ENCODE measurements around the gene TM4SF1. TPM values are rescaled to one million over a fixed set of nuclear protein-coding genes. Genes with fewer than 3 reads are reported as not detected.

Gene TM4SF1
- total RNA-seq, 1 donor from 2014 or later: not detected

DNA sequence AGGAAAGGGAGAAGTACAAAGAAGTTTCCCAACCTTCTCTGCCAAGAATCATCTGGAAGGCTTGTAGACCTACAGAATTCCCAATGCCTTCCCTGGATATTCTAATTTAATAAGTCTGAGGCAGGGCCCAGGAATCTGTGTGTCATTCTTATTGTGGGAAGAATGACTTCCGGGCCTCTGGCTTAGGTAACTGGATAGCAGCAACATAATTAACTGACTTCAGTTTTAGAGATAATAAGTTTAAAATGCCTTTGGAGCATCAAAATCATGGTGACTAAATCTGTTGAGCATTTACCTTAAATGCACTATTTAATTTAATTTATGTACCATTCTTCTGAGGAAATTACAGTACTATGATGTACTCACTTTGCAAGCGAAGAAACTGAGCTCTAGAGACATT lies 44.3 kb upstream of the TM4SF1 start:
- Mint-ChIP-seq H3K27ac (no peak overlapping the region), H3K4me3 (no peak overlapping the region), H3K9me3 (no peaks in the 10 kb centered on the region)

GRCh38 chr3:149419816-149420215 lies 42.4 kb upstream of the TM4SF1 start:
- Histone ChIP-seq H3K9ac (no peak overlapping the region), H3K36me3 (no peaks in the 10 kb centered on the region), H3K4me3 (no peak overlapping the region), H3K4me1 (no peaks in the 10 kb centered on the region), H3F3A (ENCODE audit: low read depth) (no peaks in the 10 kb centered on the region), H3K27me3 (no peaks in the 10 kb centered on the region), H3K27ac (no peak overlapping the region), H3K4me2 (no peak overlapping the region), H4K20me1 (ENCODE audit: low read depth) (no peaks in the 10 kb centered on the region), H3K9me3 (ENCODE audit: low read depth) (no peaks in the 10 kb centered on the region), H3K79me2 (ENCODE audit: low read depth) (no peaks in the 10 kb centered on the region), H2AFZ (replicated peaks) (no peak overlapping the region)
- no peaks in the 10 kb centered on the region for H3K4me1 Mint-ChIP-seq
- H3K36me3 Mint-ChIP-seq: no peaks in the 10 kb centered on the region
- no peak for DNase-seq (ENCODE audit: low spot score)
- H3K4me3 Mint-ChIP-seq: no peak overlapping the region
- H3K9me3 Mint-ChIP-seq: no peaks in the 10 kb centered on the region
- peaks cover 4% of the 10 kb centered on the region for H3K27me3 Mint-ChIP-seq (ENCODE audit: insufficient read depth, low read depth)
- no peak overlapping the region for H3K27ac Mint-ChIP-seq
- TF ChIP-seq, protein P1, sequence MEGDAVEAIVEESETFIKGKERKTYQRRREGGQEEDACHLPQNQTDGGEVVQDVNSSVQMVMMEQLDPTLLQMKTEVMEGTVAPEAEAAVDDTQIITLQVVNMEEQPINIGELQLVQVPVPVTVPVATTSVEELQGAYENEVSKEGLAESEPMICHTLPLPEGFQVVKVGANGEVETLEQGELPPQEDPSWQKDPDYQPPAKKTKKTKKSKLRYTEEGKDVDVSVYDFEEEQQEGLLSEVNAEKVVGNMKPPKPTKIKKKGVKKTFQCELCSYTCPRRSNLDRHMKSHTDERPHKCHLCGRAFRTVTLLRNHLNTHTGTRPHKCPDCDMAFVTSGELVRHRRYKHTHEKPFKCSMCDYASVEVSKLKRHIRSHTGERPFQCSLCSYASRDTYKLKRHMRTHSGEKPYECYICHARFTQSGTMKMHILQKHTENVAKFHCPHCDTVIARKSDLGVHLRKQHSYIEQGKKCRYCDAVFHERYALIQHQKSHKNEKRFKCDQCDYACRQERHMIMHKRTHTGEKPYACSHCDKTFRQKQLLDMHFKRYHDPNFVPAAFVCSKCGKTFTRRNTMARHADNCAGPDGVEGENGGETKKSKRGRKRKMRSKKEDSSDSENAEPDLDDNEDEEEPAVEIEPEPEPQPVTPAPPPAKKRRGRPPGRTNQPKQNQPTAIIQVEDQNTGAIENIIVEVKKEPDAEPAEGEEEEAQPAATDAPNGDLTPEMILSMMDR (IDR thresholded peaks at IDR 0.05): no peak
- no peak for TF ChIP-seq EZH2phosphoT487 (IDR thresholded peaks at IDR 0.05)

More for the DNA sequence above, 44.3 kb upstream of the TM4SF1 start:
- Histone ChIP-seq H3K4me2 (no peak overlapping the region), H3K9me3 (ENCODE audit: low read depth) (no peaks in the 10 kb centered on the region), H3K27ac (no peak overlapping the region), H4K20me1 (ENCODE audit: low read depth) (no peaks in the 10 kb centered on the region), H3K9ac (no peak overlapping the region), H3K4me1 (peaks cover 11% of the 10 kb centered on the region), H3F3A (ENCODE audit: low read depth) (no peaks in the 10 kb centered on the region), H3K36me3 (no peaks in the 10 kb centered on the region), H3K4me3 (no peak overlapping the region), H3K27me3 (no peaks in the 10 kb centered on the region), H3K79me2 (ENCODE audit: low read depth) (no peaks in the 10 kb centered on the region), H2AFZ (replicated peaks) (no peak overlapping the region)
- DNase-seq (ENCODE audit: low spot score): no peak
- no peaks in the 10 kb centered on the region for H3K36me3 Mint-ChIP-seq
- peaks cover 17% of the 10 kb centered on the region for H3K4me1 Mint-ChIP-seq
- TF ChIP-seq EZH2 (IDR thresholded peaks at IDR 0.05) (no peak), EZH2phosphoT487 (IDR thresholded peaks at IDR 0.05) (no peak)
- TF ChIP-seq, protein P1 (IDR thresholded peaks at IDR 0.05): no peak
- H3K27me3 Mint-ChIP-seq (ENCODE audit: insufficient read depth, low read depth): peaks cover 4% of the 10 kb centered on the region

GRCh38 chr3:149417727-149418126 lies 40.3 kb upstream of the TM4SF1 start:
- H3K9me3 ChIP-seq (ENCODE audit: low read depth): no peaks in the 10 kb centered on the region
- Mint-ChIP-seq H3K36me3 (no peaks in the 10 kb centered on the region), H3K27ac (no peak overlapping the region), H3K27me3 (ENCODE audit: insufficient read depth, low read depth) (peaks cover 5% of the 10 kb centered on the region), H3K9me3 (no peaks in the 10 kb centered on the region), H3K4me1 (no peaks in the 10 kb centered on the region), H3K4me3 (no peak overlapping the region)
- no peaks in the 10 kb centered on the region for H3K27me3 ChIP-seq
- H3K4me2 ChIP-seq: no peak overlapping the region
- no peaks in the 10 kb centered on the region for H4K20me1 ChIP-seq (ENCODE audit: low read depth)
- H3K79me2 ChIP-seq (ENCODE audit: low read depth): no peaks in the 10 kb centered on the region
- no peaks in the 10 kb centered on the region for H3K4me1 ChIP-seq
- TF ChIP-seq EZH2phosphoT487 (IDR thresholded peaks at IDR 0.05): no peak
- TF ChIP-seq EZH2 (IDR thresholded peaks at IDR 0.05): no peak
- TF ChIP-seq, protein P1 (IDR thresholded peaks at IDR 0.05): no peak
- H3F3A ChIP-seq (ENCODE audit: low read depth): no peaks in the 10 kb centered on the region
- H3K4me3 ChIP-seq: no peak overlapping the region
- DNase-seq (ENCODE audit: low spot score): no peak
- no peak overlapping the region for H3K27ac ChIP-seq
- H3K36me3 ChIP-seq: no peaks in the 10 kb centered on the region
- H2AFZ ChIP-seq (replicated peaks): no peak overlapping the region
- H3K9ac ChIP-seq: no peak overlapping the region
